ENCODE measurements around the gene SLC6A17.
A peak's percentile ranks its signal among the peaks of the same experiment; 100 is the strongest.

Gene SLC6A17

GRCh38 chr1:110150330-110151174 lies at the start of gene SLC6A17:
SLC6A17 (plus strand) TSS chr1:110150494; CDS start chr1:110166930, 16,436 bp downstream.
- DNase-seq = no peak

- DNase-seq = no peak
Measured at GRCh38 chr1:110102081-110102480, 48.2 kb upstream of the SLC6A17 start.

GRCh38 chr1:110106013-110106941 lies 44.0 kb upstream of the SLC6A17 start:
- peak; percentile 62 for DNase-seq

DNA sequence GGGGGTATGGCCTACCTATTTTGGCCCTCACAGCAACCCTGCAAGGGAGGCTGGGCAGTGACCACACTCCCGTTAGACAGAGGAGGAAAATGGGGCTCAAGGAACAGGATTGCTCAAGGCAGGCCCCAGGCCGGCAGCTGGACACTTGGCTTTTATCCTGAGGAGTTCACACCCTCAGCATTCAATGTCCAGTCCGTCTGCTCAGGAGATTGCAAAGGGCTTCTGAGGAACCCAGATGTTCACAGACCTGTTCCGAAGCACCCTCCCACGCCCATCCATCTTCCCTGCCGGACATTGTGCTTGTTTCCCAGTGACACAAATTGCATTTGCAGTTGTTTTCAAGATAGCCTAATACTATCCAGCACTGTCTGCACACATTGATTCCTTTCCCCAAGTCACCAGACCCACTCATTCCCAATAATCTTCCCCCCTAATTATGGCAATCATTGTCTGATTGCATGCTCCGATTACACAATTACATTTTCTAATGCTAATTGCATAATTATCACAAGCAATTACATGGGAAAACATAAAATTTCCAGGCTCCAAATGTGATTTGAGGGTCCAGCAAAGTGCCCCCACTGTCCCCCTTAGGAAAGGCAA lies 42.3 kb upstream of the SLC6A17 start:
- no peak for DNase-seq

GRCh38 chr1:110111081-110111480 lies 39.2 kb upstream of the SLC6A17 start:
- DNase-seq = no peak

GRCh38 chr1:110112143-110112542 lies 38.2 kb upstream of the SLC6A17 start, which contains the start of gene UBL4B:
UBL4B (plus strand) TSS chr1:110112443; CDS start chr1:110112535, 92 bp downstream.
- DNase-seq = no peak

DNA sequence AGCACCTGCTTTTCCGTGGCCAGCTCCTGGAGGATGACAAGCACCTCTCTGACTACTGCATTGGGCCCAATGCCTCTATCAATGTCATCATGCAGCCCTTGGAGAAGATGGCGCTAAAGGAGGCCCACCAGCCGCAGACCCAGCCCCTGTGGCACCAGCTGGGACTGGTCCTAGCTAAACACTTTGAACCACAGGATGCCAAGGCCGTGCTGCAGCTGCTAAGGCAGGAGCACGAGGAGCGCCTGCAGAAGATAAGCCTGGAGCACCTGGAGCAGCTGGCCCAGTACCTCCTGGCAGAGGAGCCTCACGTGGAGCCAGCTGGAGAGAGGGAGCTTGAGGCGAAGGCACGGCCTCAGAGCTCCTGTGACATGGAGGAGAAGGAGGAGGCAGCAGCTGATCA lies 37.6 kb upstream of the SLC6A17 start:
- no peak for DNase-seq

DNA sequence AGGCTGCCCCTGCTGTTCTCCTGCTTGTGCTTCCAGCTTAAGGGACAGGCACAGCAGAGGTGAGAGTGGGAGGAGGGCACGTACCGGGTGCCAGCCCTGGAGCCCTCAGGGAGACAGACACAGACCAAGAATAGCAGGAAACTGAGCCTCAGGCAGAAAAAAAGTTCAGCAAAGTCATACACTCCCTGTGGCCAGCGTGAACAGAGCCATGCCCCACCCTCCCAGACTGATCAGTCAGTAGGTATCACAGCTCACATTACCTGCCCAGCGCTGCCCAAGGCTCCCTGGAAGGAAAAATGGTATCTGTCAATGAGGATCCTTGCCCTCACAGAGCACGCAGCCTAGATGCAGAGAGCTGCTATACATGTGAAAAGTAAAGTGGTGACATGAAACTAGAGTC lies 36.7 kb upstream of the SLC6A17 start:
- DNase-seq = no peak

GRCh38 chr1:110114173-110114572 lies 36.1 kb upstream of the SLC6A17 start:
- no peak for DNase-seq

DNA sequence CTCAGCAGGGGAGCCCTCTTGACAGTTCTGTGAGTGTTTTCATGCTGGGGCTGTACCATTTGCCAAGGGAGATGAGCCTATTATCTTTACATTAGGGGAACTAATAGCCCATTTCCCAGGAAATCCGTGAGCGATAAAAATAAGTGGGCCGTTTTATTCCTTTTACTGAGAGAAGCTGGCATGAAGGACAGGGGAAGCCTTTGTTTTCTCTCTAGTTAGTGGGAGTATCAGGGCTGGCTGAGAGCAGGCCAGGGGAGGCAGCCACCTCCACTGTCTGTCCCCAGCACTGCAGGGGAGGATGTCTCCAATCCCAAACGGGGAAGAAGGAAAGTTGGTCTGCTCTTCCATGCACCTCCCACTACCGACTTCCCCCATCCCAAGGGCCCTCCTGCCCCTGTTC lies 35.5 kb upstream of the SLC6A17 start:
- DNase-seq = no peak

DNA sequence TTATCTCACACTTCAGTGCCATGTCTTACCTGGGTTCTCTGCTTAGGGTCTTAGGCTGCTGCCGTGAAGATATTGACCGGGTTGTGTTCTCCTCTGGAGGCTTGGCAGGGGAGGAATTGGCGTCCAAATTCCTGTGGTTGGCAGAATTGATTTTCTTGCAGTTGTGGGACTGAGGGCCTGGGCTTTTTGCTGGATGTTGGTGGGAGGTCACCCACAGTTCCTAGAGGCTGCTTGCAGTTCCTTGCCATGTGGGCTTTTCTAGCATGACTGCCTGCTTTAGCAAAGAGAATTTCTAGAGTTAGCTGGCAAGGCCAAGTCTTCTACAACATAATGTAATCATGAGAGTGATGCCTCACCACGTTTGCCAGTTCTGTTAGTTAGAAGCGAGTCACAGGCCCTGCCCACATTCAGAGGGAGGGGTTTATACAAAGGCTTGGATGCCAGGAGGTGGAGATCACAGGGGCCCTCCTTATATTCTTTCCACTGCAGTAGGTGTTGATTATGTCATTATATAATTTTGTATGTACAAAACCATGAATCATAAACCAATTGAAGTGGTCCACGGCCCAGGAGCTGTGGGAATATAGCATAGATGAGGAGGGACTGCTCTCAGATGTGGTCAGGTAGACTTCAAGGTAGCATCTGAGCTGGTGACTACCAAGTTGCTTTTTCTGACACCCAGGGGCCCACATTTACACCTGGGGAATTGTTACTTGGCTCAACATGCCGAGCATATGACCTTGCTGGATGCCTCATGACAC lies 31.5 kb upstream of the SLC6A17 start:
- no peak for DNase-seq

DNA sequence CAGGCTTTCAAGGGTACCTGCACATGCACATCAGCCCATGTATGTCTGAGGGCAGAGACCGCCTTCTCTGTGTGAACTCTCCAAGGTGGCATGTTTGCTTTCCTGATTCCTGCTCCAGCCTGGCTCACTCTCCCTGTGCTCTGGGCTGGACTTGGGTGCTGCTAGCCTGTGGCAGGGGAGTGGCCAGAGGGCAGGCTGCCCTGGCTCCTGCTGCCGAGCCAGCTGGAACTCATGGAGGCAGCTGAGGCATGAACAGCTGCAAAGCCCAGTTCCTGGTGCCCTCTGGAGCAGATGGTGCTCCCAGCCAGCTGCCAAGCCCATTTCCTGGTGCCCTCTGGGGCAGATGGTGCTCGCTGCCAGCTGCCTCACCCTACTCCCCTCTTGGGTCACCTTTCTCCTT lies 30.5 kb upstream of the SLC6A17 start:
- no peak for DNase-seq

DNA sequence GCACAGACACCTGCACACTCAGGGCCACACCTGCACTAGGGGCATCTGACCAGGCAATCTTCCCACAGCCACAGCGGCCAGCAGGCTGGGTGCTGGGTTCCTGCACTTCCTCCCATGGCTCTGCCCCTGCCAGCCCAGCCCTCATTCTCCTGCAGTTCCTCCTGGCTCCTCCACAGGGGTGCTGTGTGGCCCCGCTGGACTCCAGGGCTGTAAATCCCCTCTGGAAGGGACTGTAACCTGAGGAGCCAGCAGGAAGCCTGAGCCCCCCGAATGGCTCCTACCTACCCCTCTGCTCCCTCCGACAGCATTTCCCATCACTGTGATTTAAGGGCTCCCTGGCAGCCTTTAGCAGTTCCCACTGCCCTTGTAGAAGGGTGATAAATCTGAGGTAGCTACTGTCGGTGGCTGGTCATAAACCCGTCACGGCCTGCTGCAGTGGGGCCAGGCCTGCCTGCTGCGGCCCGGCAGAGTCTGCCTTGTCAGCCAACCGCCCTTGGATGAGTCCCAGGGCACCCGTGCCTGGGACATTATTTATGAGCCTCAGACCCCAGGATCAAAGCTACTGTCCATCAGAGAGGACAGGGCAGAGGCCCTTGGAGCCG lies 29.2 kb upstream of the SLC6A17 start:
- DNase-seq = no peak

- DNase-seq = no peak
Measured at GRCh38 chr1:110123224-110123623, 27.1 kb upstream of the SLC6A17 start.

GRCh38 chr1:110125810-110126209 lies 24.5 kb upstream of the SLC6A17 start:
- no peak for DNase-seq

DNA sequence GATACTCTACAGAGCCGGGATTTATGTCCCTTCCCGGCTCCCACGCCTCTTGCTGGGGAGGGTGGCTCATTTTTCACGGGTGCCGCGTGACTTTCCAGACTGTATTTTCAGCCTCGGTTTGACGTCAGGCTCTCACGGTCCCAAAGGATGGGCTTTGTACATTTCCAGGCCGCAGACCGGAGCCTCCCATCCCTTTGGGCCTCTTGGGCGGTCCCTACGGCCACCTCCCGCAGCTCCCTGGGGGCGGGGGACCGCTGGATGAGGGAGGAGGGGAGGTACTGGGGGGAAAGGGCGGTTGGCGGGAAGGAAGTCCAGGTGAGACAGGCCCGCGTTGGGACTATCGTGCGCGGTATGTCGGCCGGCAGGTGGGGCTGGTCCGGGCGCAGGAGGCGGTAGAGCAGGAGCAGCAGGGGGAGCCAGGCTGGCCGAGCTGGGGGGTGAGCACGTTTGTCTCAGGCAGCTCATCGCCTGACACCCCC lies 20.1 kb upstream of the SLC6A17 start:
- DNase-seq = no peak

DNA sequence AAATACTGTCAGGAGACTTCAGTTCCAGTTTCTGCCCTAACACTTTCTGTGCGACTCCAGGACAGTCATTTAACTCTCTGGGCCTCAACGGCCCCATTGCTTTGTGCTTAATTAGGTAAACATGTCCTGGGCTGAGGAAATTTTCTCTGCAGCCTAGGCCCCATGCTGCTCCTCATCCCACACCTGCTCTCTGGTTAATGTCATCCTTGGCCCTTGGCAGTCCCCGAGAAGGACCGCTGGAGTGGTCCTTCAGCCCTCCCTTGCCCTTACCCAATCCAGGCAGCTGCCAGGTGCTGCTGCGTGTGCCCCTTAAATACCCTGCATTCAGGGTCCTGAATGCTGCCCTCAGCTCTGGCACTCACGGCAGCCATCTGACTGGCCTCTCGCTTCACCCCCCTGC lies 19.3 kb upstream of the SLC6A17 start:
- DNase-seq = no peak

DNA sequence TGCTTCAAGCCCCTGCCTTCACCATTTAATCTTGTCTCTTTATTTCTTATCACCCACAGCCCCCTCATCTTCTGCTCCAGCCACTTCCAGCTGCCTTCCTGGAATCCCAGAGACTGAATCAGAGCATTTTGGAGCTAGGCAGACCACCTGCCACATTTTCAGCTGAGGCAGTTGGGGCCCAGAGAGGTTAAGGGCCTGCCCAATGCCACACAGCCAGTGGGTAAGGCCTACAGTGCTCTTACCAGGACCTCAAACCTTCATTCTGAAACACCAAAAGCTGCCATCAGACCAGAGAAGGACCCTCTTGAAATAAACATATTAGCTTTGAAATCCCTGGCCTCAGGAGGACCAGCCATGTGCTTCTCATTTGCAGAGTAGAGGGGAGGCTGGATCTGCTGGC lies 17.6 kb upstream of the SLC6A17 start:
- DNase-seq = no peak

DNA sequence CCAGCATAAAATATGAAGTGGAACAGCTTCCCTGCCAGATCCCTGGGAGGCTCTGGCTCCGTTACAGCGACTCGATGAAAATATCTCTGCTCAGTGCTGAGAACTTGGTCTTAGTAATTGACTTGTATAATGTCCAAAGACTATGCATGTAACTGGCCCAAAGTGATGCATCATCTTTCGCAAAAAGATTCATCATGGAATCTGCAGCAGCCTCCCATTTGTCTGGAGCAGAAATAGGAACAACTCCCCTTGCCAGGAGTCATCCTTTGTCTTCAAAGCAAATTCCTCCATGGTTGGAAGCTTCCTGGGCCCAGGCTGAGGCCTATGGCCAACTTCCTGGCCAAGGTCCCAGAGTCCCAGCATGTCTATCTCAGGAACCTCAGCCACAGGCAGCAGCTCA lies 16.9 kb upstream of the SLC6A17 start:
- DNase-seq = no peak

DNA sequence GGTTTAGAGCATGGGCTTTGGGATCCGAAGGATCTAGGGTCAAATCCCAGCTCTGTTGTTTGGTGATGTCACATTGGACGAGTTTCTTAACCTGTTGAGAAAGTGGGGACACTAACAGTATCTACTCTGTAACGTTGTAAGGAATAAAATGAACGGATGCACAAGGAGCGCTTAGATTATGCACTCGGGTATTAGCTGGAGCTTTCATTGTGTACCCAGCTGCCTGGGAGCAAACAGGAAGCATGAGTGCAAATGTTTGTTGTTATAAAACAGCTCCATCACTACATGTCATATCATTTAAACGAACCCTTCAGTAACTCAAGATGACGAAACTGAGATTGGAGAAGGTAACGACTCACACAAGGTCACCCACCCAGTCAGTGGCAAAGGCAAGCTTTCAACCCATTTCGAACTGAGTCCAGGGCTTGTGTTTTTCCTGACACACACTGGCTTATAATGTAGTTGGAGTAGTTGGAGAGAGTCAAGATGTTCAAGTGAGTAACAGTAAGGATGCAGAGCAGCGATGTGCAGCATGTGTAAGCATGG lies 16.2 kb upstream of the SLC6A17 start:
- no peak for DNase-seq

GRCh38 chr1:110135246-110135645 lies 15.0 kb upstream of the SLC6A17 start:
- DNase-seq = no peak

- DNase-seq = no peak
Measured at GRCh38 chr1:110135666-110136065, 14.6 kb upstream of the SLC6A17 start.
